ENCODE results near the gene EEFSEC.

Gene EEFSEC

GRCh38 chr3:128456776-128457715, 303.8 kb downstream of the EEFSEC start:
- no peak for DNase-seq

DNA sequence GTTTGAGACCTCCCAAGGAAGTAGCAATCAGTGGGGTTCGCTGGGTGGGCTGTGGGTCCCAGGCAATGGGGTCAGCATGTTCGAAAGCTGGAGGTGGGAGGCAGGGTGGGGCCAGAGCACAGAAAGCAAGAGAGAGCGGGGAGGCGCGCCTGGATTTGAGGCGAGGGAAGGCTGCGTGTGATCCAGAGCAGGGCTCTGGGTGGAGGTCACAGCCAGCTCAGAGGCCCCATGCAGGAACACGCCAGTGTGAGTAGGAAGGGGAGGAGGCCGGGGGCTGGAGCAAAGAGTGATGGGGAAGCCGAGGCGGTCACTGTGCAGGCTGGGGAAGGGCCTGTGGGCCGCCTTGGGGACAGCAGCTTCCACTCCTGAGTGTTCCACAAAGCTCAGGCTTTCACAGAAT, 304.7 kb downstream of the EEFSEC start:
- no peak for DNase-seq

Data from activated CD4-positive, alpha-beta T cell treated with anti-CD3 and anti-CD28 coated beads, Interleukin-2, amount 50 U/mL, for 48 hours (primary cell).